Anterior cingulate cortex (tissue), 58 donors: ENCODE results near the gene KRTAP2-2.

ENCODE experiments used
- DNase-seq, 58 donors: peaks; one replicate each; lab custom pipeline; 2025; lab: John Stamatoyannopoulos, UW

The KRTAP2-2 gene

GRCh38 chr17:41026715-41027471 is 28.1 kb downstream of the KRTAP2-2 start, which contains the start of gene KRTAP1-5:
Gene KRTAP1-5 (minus strand): TSS chr17:41027208. CDS start chr17:41027155, 53 bp downstream.
- no peak for DNase-seq

GRCh38 chr17:41024697-41025096 is 30.3 kb downstream of the KRTAP2-2 start:
- DNase-seq, result no peak

DNA sequence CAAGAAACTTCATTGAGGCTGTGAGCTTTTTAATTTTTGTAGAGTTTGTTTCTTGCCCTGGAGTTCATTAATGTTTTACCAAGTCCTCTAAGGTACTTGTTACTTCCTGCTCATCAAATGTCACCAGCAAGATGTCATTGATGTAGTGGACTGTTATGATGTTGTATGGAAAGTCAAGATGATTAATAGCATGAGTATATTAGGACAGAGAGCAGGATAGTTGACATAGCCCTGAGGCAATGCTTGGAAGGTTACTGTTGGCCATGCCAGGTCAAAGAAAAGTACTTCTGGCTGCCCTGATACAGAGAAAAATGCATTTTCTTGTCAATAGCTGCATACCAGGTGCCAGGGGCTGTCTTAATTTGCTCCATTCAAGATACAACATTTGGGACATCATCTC is 34.7 kb downstream of the KRTAP2-2 start:
- no peak for DNase-seq

DNA sequence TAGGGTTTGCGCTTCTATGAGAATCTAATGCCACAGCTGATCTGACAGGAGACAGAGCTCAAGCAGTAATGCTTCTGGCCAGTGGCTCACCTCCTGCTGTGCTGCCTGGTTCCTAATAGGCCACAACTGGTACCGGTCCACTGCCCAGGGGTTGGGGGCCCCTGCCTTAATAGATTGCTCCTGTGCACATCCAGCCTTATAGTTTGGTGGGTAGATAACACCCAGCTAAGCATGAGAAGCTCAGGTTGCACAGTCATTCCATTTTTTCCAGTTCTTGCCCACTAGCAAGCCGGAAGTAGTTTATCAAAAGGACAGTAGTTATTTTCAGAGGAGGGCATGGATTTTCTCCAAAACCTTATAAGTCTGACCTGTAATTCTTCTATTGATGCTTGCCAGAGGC is 35.6 kb downstream of the KRTAP2-2 start:
- DNase-seq, result no peak

- no peak for DNase-seq
Observed at GRCh38 chr17:41018541-41018940, 36.5 kb downstream of the KRTAP2-2 start.

DNA sequence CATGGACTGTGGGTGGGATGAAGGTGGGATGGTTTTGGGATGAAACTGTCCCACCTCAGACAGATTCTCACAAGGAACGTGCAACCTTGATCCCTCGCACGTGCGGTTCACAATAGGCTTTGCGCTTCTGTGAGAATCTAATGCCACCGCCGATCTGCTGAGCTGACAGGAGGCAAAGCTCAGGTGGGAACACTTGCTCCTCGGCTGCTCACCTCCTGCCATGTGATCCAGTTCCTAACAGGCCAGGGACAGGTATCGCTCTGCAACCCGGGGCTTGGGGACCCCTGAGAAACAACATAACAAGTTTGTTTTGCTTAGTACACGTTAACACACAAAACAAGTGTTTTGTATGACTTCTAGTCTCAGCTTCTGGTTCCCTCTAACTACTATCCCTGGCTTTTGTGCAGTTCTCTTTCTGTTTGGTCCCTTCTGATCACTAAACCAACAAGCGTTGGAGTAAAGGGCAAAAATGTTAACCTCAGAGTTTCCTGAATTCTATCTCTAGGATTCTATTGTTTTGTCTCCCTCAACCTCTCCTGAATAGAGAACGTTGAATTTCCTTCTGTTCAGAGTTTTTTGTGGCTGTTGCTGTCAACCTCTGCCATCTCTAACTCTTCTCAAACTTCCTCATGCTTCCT is 38.3 kb downstream of the KRTAP2-2 start:
- DNase-seq, result no peak

DNA sequence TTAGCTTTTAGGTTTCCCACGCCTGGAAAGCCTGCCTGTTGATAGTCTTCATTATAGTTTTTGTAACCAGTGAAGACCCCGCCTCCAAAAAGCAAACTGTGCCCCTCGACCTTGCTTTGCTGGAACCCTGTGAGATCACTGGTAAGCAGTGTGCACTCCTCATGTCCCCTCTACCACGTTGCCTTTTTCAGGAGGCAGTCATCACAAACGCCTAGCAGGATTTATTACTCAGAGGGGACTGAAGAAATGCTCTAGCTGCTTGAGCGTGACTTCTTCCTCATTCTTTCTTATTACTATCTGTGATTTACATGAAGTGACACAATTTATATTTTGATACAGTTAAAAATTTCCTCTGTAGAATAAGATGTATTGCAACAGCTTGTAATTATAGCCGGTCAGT is 39.6 kb downstream of the KRTAP2-2 start:
- DNase-seq, result no peak

DNA sequence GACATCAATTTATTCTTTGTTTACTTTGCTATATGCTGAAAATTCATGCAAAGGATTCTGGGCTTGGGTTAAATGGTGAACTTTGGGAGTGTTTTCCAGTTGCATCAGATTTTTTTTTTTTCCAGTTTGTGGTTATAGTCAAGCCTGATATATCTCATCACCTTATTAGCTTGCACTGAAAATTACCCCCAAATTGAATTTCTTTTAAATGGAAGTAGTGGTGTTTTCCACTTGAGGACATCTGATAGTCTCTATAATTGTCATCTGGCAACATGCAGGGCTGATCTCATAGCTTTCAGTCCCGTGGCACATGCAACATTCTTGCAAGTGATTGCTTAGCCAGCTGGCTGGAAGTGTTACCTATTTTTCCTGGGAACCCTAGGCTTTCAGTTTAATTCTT is 41.4 kb downstream of the KRTAP2-2 start:
- no peak for DNase-seq

DNA sequence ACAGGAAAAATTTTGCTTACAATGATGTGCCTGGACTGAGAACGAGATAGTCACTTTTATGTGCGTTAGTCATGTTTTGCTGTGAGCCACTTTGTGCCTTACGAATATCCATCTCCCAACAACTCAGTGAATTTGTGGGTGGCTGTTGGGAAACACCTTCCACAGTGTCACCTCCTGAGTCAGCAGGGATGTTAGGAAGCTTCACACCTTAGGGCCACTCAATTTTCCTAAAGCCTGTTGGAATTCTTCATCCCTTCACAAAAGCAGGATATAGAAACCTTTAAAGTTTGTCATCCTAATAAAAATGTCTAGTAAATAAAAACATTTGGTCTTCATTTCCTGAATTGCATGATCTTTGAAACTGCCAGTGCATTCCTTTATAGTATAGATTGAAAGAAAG is 41.8 kb downstream of the KRTAP2-2 start:
- no peak for DNase-seq

GRCh38 chr17:41012326-41013120 is 42.5 kb downstream of the KRTAP2-2 start:
- no peak for DNase-seq

GRCh38 chr17:41010441-41010840 is 44.6 kb downstream of the KRTAP2-2 start:
- DNase-seq, result no peak

DNA sequence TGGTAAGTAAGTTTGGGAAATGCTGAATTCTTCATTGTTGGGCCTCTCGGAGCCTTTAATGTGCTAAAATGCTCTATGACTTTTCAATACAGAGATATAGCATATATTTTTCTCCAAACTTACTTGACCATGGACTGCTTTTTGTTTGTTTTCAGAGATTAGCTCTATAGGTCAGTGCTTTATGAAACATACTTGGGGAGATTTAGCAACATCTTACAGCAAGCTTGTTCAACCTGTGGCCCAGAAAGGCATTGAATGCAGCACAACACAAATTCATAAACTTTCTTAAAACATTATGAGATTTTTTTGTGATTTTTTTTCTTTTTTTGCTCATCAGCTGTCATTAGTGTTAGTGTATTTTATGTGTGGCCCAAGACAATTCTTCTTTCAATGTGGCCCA is 45.1 kb downstream of the KRTAP2-2 start:
- DNase-seq, result no peak

DNA sequence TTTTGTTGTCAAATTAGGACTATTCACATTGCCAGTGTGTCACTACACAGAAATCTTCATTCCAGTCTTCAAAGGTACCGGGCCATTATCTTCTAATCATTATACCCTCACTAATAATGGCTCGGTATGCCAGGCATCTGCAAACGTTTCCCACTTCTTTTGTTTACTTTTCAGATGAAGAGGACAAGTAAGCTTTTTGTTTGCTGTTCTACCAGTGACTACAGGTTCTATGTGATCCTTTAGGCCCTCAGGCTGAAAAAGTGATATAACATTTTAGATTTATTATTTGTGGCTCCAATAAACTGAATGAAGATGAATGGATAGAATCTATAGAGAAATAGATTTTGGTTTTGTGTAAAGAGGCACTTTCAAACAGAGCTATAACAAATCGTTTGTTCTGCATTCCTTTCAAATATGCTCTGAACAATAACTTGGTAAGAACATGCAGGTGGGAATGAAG is 45.7 kb downstream of the KRTAP2-2 start:
- no peak for DNase-seq

DNA sequence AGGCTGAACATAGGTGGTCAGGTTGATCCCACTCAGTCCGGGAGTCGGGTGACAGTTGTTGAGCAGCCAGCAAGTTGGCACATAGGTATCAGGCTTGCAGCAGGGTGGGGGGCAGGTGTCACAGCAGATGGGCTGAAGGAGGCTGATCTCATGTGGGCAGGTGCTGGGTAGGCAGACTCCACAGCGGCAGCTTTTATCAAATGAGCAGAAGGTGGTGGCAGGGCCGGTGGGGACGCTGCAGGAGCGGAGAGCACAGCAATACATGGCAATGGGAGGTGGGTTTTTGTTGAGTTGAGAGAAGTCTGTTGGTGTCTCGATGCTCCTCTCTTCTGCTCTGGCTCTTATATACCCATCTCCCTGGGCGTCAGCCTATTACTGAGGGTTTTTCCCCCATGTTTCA is 46.2 kb downstream of the KRTAP2-2 start, which contains the start of gene KRTAP3-1:
Gene KRTAP3-1, minus strand, starts transcription at position 318 of the 400 bp plus-strand sequence. Its CDS starts 54 bp downstream, at position 264.
- no peak for DNase-seq
